SKM-1 (cell line): ENCODE results near the gene CTCF.

Source experiments
- DNase-seq: peaks from one replicate; lab custom pipeline; 2025; ENCODE audit not compliant: unreplicated experiment; lab: John Stamatoyannopoulos, UW

Gene CTCF

DNA sequence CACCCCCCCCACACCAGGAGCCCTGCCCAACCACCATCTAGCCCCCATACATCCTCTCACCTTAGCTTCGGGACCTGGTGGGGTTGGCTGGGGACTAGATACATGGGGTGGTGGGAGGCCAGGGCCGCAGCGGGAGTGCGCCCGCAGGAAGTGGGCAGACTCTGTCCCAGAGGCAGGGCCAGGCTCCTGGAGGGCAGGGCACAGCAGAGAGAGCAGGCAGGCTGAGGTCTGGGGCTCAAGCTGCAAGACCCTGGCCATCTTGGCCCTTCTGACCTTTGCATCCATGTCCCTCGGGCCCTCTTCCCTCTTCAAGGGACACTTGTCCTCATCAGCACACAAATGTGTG lies 101.5 kb downstream of the CTCF start:
- no peak for DNase-seq

DNA sequence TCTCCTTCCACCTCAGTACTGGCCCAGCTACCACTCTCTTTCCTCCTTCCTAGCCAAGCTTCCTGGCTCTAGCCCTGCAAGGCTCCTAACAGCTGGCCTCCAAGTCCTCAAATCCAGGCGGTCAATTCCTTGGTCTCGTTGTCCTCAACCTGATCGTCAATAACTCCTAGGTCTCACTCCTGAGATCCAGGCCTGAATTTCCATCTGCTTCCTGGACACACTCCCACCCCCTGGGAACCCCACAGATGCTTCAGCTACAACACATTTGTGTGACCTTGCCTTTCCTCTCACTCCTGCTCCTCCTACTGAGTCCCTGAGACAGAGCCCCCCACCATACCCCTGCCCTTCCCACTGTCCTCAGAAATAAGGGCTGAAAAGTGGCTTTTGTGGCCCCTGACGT lies 101.9 kb downstream of the CTCF start:
- DNase-seq = no peak

DNA sequence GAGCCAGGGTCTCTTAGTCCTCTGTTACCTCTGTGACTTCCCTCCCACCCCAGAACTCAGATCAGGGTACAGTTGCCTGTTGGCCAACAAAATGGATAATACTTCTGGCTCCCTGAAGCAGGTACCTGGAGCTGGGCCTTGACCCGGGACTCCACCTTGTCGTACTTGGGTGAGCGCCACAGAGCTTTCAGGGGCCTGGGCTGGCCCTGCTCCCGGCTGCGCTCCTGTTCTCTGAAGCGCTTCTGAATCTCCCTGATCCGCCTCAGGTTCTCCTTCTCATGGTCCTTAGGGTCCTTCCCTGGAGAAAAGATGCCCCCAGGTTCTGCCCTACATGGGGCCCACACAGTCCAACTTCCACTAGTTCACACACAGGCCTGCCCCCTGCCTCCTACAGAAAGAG lies 102.5 kb downstream of the CTCF start:
- no peak for DNase-seq

DNA sequence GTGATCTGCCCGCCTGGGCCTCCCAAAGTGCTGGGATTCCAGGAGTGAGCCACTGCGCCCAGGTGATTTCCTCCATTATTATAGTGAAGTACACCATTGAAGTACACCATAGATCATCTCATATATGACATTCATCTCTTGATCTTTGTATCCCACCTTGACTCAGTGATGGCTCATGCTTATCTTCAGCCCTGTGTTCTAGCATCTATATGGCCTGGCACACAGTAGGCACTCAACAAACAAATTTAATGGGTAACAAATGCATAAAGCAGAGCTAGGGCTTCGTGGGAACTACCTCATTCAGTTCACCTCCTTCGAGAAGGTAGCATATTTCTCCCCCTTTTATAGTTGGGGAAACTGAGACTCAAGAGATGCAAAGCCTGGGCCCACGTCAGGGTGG lies 103.3 kb downstream of the CTCF start:
- DNase-seq = no peak

DNA sequence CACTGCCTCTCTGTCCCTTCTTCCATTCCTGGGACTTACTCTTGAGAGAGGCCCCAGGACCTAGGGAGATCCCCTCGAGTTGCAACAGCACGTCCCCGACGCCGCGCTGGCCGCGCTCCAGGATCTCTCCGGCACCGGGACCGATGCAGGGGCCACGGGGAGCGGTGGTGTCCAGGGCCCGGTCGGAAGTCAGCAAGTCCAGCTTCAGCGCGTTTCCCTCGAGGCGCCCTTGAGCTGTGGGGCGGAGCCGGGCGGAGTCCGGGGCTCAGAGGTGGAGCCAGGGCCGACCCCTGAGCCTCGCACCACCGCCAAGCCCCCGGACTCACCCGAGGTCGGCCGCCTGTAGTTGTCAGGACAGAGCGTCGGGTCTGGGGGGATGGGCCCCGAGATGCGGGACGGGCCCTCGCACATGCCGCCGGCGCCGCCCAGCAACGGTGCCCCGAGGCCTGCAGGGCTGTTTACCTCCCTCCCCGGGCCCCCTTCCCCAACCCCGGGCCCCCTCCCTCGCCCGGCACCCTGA lies 103.8 kb downstream of the CTCF start:
- DNase-seq = no peak

DNA sequence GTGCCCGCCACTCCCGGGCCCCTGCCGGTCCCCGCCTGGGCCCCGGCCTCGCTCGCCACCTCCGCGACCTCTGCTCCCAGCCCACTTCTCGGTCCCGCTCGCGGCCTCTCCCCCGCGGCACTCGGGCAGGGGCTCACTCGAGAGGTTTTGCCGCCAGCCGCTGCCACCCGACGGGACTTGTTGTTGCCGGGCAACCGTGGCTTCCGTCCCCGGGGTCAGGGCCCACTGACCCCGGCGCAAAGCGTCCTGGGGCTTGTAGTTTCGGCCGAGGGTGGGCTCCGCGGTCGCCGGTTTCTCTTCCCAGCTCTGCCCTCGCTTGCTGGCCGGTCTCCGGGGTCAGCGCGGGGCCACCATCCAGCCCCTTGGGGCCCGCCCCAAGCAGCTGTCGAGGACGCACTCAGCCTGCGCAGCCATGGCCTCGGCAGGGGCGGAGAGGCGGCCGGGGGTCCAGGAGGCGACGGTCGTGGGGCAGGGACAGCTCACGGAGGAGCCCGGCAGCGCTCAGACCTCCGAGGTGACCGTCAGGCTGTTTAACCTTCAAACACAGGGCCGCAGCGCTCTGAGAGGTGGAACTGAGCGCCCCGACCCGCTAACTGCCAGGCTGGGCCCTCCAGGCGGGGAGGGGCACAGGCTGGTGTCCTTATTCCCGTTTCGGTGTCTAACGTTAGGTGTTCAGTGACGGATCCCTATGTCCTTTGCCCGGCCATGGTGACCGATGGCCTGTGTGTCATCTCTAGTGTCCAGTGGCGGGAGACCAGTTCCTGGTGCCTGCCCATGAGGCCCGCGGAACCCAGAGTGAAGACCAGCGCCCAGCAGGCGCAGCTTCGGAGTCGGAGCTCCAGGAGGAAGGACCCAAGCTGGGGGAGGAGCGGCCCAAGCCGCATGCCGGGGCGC lies 104.5 kb downstream of the CTCF start, which contains the start of the genes C16orf86 and ENKD1:
Gene C16orf86, plus strand, starts transcription at position 256 of the 894 bp plus-strand sequence. Its CDS starts 157 bp downstream, at position 413.
Gene ENKD1, minus strand, starts transcription at position 192 of the 894 bp plus-strand sequence. CDS start 308 bp downstream, outside the sequence.
- peak; percentile 49 for DNase-seq

DNA sequence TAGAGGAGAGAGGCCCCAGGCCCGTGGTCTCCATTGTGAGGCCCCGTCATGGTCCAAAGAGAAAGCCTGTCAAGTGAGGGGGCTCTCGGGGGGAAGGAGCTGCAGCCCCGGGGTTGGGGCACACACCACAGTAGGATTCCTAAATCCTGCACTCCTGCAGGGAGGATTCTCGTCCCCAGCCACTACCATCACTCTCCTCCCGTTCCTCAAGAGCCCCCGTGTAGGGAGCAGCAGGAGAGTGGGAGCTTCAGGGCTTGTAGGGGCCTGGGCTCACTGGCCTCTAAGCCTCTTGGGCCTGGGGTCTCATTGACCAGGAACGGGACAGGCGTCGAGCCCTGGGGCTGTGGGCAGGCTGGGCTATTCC lies 105.1 kb downstream of the CTCF start:
- DNase-seq = no peak

DNA sequence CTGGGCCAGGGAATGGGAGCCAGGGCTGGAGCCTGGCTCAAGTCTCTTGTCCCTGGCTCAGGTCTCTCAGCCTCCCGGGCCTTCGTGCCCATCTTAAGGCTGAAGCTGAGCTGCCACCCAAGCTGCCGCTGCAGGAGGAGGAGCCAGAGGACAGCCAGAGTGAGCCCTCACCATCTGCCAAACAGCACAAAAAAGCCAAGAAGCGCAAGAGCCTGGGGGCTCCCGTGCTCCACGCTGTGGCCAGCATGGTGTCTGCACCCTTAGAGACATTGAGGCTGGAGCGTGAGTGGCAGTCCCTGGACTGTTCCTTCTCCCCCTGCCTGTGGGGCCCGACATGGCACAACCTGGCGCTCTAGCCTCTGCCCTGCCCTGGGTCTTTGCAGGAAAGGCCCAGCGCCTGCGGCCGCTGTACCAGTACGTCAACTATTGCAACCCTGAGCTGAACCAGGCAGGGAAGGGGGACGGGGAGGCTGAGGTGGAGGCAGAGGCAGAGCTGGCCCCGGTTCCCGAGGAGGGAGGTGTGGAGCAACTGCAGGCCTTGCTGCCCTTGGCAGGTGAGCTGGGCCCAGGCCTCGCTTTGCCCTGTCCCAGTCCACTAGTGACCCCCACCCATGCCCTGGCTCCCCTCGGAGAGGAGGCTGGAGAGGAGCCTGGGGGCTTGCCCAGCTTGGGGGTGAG lies 105.6 kb downstream of the CTCF start:
- DNase-seq = peak; percentile 78

DNA sequence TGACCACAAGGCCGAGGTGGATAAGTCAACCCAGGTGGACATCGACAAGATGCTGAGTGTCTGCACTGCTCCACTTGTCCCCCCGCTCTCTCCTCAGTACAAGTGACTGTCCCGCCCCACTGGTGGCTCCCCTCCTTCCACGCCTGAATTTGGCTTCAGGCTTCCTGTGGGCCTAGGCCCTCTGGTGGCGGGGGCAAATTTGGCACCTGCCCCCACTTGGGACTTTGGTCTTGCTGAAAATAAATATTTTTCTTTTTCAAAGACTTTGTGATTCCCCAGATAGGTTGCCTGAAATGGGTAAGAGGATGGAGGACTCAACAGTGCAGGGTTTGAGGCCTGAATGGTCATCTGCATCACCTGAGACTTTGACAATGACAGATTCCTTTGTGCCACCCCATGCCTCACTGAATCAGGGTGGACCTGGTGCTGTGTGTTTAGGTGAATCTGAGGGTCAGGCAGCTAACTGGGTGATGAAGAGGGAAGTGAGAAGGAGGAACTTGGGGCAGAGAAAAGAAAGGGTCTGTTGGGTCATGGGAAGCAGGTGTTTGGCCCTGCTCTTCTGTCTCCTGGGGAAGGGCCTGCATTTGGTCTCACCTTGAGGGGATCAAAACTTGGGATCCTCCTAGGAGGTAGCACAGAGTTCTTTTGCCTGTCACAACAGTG lies 106.3 kb downstream of the CTCF start:
- DNase-seq = no peak

DNA sequence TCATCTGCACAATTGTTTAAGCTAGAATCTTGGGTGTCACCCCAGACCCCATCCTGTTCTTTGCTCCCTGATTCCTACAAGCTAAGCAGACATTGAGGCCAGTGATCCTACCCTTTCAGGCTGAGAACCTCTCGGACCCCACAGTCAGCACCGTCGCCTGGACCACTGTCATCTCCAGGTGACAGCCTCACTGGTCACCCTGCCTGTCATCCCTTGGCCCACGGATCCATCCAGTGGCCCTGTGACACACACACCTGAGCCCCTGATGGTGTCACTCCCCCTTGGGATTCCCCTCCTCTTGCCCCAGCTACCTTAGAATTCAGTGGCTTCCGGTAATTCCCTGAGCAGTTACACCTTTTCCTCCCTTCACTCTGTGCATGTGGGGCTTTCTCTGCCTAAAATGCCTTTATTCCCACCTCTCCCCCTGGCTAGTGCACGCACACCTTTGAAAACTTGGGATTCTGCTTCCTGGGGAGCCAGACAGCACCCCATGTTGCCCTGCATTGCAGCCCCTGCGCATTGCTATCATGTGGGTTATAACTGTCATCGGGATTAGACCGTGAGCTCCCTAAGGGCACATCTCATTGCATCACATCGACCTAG lies 107.3 kb downstream of the CTCF start:
- DNase-seq = no peak

DNA sequence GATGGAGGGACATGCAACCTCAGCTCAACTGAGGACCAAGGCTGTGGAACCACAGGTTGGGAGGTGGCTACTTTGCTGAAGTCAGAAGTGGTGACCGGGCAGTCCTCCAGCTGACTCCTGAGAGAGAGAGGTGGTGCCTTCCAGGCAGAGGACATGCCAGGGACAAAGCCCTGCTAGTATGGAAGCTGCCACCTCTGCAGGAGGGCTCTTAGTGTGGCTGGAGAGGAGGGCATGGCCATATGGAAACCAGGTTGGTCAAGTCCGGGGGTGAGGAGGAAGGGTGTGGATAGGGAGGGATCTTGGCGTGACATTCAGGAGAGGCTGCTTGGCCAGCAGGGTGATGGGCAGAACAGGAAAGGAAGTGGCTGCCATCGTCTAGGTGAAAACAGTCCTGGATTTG lies 110.0 kb downstream of the CTCF start:
- no peak for DNase-seq

DNA sequence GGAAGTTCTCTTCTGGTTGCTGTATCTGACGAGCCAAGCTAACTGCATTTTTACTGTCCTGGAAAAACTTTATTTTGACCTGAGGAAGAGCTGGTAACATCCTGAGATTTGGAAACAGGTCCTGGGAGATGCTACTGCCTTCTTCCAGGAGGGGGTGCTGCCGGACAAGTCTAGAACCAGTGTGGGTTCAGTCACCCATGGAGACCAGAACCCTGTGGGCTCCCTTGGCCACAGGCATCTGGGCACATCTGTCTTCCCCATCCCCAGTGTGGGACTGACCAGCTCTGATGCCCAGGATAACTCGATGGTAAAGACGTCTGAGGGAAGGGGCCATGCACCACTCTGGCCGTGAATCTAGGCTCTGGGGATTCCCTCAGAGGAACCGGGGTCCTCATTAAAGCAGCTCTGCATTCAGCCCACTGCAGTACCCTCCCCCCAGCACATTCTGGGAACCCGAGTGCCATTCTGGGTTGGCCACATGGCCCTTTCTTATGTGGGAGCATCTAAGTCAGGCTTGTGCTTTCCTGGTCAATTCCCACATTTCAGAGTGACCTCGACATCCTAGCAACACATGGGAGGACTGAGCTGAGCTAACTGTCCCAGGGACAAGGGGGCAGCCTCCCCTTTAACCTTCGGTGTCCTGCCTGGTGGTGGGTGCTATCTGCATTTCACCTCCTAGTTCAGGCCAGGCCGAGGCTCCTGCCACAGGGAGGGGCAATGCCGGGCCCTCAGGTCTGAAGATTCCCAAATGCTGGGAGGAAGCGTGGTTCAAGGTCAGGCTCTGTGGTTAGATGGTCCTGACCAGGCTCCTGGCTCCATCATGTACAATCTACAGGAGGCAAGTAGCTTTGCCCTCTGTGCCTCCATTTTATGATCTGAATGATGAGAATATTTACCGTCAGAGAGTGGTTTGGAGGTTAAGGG lies 110.7 kb downstream of the CTCF start:
- DNase-seq = peak; percentile 20

DNA sequence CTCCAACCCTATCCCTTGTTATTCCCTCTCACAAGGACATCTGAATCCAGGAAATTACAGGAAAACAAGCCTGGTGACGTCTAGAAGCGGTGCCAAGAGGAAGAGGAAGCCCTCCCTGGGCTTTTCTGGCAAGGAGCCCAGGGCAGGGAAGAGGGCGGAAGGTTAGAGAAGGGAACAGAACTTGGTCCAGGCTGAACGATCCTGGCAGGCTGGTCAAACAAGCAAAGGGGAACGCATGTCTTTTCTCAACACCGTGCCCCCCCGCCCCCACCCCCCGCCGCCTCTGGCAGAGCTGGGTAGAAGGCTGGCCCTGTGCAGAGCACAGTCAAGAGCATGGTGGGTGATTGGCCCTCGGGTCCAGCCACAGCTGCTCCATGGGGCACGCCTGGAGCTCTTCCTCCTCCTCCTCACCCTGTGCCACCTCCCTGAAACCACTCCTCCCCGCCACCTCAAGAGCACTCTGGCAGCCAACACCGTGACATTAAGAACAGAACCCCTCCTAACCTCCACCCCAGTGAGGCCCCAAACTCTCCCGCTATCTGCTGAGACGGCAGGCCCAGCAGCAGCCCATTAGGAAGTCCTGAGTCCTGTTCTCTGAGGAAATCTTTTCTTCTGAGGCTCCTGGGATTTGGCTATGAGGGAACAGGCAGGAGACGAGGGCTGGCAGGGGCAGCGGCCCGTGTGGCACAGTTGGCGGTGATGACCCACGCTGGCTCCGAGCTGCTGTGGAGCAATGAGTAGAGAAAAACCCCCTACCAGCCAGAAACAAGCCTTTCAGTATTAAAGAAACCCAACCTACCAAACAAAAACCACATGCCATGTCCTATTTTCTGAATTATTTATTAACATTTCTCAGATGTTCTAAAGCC lies 111.6 kb downstream of the CTCF start:
- no peak for DNase-seq

DNA sequence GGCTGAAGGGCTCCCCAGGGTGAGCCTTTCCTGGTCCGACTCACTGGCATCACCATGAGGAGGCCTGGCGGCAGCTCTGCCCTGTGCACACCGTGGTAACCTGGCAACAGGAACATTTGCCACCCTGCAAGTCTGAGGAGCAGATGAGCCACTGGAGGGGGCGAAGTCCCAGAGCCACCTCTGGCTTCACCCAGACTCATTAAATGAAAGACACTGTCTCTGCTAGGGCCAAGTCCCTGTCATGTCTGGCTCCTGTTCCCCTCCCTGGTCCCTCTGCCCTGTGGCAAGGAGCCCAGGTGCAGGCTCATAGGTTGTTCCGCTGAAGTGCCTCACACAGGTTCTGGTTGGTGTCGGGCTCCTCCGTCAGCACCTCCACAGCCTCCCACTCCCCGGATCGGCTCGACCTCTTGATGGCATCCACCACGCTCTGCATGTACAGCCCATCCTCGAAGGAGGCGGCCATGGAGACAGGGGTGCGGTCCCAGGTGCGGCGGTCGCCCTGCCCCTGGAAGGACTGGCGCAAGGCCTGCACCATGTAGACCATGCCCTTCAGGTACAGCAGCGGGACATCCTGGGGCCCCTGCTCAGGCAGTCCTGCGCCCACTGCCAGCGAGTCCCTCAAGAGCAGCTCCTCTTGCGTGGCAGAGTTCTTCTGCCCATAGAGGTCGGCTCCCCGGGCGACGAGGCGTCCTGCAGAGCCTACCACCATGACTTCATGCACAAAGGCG lies 112.7 kb downstream of the CTCF start:
- DNase-seq = no peak

DNA sequence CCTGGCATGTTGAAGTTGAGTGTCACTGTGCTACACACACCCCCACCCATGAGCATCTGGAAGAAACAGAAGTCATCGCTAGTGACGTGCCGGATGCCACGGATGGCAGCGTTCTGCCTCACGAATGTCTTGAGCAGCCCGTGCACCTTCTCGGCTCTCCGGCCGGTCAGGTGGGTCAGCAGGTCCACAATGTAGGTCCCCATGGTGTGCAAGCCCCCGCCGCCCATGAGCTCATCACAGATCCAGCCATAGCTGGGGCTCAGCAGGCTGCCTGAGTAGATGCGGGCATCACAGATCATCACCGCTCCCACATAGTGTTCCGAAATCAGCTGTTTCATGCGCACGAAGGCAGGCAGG lies 113.2 kb downstream of the CTCF start:
- DNase-seq = no peak

DNA sequence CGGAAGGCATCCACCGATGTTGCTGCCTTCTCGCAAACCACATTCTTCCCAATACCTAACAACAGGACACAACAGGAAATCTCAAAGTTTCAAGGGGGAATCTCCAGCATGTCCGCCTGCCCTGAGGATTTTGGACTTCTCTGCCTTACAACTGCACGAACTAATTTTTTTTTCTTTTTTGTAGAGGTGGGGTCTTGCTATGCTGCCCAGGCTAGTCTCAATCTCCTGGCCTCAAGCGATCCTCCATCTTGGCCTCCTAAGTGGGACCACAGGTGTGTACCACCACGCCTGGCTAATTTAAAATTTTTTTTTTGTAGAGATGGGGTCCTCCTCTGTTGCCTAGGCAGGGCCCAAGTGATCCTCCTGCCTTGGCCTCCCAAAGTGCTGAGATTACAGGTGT lies 113.7 kb downstream of the CTCF start:
- DNase-seq = no peak

DNA sequence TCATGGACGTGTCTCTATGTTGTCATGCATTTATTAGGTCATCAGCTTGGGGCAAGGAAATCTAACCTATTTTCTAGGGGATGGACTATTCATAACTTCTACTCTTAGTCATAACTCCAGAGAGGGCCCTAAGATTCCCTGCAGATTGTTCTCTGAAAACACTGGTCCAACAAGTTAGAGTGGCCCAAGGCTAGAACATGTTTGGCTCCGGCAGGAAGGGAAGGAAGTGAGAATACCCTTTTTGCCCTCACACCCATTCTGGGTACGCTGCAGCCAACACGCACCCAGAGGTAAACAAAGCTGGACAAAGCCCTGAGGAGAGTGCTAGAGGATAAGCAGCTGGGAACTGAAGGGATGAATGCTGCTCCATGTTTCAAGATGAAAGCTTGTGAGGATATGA lies 114.2 kb downstream of the CTCF start:
- no peak for DNase-seq

DNA sequence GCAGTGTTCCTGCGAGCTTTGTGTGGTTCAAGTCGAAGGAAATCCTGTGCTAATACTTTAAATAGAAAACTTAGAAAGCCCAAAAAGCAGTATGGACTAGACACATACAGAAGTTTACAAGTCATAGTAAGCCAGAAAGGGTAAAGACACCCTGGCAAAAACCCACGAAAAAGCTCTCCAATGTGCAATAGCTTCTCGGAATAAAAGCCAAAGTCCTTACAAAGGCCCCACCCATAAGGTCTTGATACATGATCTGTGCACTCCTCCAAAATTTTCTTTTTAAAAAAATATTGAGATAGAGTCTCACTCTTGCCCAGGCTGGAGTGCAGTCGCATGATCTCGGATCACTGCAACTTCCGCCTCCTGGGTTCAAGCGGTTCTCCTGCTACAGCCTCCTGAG lies 114.6 kb downstream of the CTCF start:
- DNase-seq = no peak

DNA sequence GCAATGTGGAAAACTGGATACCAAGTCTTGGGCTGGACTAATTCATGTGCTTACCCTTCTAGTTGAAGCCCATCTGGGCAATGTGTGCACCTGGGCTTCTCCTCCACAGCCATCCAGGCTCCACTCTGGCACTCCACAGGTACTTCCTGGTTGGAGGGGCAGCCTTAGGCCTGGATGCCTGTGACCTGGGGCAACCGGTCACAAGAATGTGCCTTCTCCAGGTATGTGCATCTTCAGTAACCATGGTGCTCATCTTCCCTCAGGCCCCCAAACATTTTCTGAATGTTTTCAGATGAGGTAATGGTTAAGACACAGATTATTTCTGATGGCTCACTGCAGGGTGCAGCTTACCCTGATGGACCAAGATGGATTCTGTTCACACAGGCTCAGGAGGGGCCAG lies 115.4 kb downstream of the CTCF start:
- DNase-seq = no peak
